Neural crest cell (in vitro differentiated cells): ENCODE results near the gene ADD3. TPM values are rescaled to one million over a fixed set of nuclear protein-coding genes. Genes with fewer than 3 reads are reported as not detected.
"Not testable (repeated sequence)": the region's sequence is repeated elsewhere in the genome, so short reads cannot be mapped to it uniquely, and the experiment has no call there.

Experiments
- DNase-seq: peaks from one replicate; pipeline ENCODE4 v3.0.0; 2021; ENCODE audit warnings: low read depth, mixed read lengths, low spot score
- H3K27ac Mint-ChIP-seq: one replicate; pipeline ENCODE4 v1.8.0; 2021; ENCODE audit warnings: mild to moderate bottlenecking, mixed read lengths; ENCODE audit not compliant: unreplicated experiment
- H3K27me3 Mint-ChIP-seq: 2 replicates; pipeline ENCODE4 v1.8.0; 2021; ENCODE audit warnings: low read depth, mild to moderate bottlenecking, mixed read lengths
- H3K36me3 Mint-ChIP-seq: 2 replicates; pipeline ENCODE4 v1.8.0; 2021; ENCODE audit warnings: low read depth, mild to moderate bottlenecking, mixed read lengths
- H3K4me1 Mint-ChIP-seq: 2 replicates; pipeline ENCODE4 v1.8.0; 2021; ENCODE audit warnings: mixed read lengths
- H3K4me3 Mint-ChIP-seq: one replicate; pipeline ENCODE4 v1.8.0; 2021; ENCODE audit warnings: mild to moderate bottlenecking, mixed read lengths
- H3K9me3 Mint-ChIP-seq: 2 replicates; pipeline ENCODE4 v1.8.0; 2021; ENCODE audit warnings: mixed read lengths
- CTCF ChIP-seq: fragments of 200-600 bp; sonication (generic); conservative IDR thresholded peaks from 2 replicates; pipeline ENCODE4 v1.5.0; 2021; ENCODE audit warnings: antibody characterized with exemption, mild to moderate bottlenecking
- total RNA-seq: library from RNA; stranded (reverse); gene quantifications from 2 replicates; pipeline ENCODE4 v1.2.1, GENCODE V29; 2021

The ADD3 gene
- total RNA-seq, 1 donor from 2014 or later = 50.2 TPM

DNA sequence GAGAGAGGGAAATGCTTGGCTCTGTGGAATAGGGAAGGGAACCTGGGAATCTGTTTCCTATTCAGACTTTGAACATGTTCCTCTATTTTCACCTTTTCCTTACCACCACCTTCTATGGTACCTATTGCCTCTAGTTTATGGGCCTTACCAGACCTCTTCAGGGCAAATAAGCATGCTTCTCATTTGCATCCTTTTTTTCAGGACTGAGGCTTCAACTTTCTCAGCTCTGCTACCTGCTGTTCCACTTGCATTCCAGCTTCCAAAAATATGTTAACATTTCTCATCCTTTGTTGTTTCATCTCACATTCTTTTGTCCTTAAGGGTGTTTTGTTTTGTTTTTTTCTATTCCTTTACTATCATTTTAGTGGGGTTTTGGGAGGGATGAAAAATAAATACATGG lies 121.7 kb downstream of the ADD3 start:
- no peaks in the 10 kb centered on the region for H3K4me1 Mint-ChIP-seq
- H3K9me3 Mint-ChIP-seq = no peaks in the 10 kb centered on the region
- no peak for TF ChIP-seq CTCF
- H3K36me3 Mint-ChIP-seq = peaks cover 10% of the 10 kb centered on the region
- H3K27me3 Mint-ChIP-seq = no peaks in the 10 kb centered on the region
- H3K27ac Mint-ChIP-seq = no peak overlapping the region
- H3K4me3 Mint-ChIP-seq = no peak overlapping the region
- no peak for DNase-seq

DNA sequence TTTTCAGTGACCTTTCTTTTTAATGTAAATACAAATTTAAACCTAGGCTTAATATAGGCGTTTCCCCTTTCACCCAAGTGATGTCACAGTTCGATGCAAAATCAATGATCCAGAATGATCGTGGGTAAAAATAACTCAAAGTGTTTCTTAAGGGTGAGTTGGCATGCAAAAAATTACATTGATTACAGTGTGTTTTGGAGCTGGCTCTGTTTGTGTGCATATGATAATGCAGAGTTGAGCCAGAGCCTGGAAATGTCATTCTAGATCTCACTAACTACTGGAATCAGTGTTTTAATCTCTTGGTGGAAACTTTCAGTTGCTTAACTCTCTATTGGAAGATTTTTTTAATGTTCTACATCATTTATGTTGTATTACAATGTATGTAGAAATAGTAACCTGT lies 127.1 kb downstream of the ADD3 start:
- Mint-ChIP-seq H3K27ac (no peak overlapping the region), H3K36me3 (peaks cover 4% of the 10 kb centered on the region), H3K27me3 (no peaks in the 10 kb centered on the region), H3K4me3 (no peak overlapping the region), H3K9me3 (no peaks in the 10 kb centered on the region), H3K4me1 (peaks cover 11% of the 10 kb centered on the region)
- no peak for TF ChIP-seq CTCF
- no peak for DNase-seq

- DNase-seq, H3K27ac Mint-ChIP-seq, H3K36me3 Mint-ChIP-seq, H3K27me3 Mint-ChIP-seq, H3K4me3 Mint-ChIP-seq, H3K9me3 Mint-ChIP-seq: not testable (repeated sequence)
- H3K4me1 Mint-ChIP-seq = peaks cover 11% of the 10 kb centered on the region
Observed at GRCh38 chr10:110135836-110136235, 128.1 kb downstream of the ADD3 start.

DNA sequence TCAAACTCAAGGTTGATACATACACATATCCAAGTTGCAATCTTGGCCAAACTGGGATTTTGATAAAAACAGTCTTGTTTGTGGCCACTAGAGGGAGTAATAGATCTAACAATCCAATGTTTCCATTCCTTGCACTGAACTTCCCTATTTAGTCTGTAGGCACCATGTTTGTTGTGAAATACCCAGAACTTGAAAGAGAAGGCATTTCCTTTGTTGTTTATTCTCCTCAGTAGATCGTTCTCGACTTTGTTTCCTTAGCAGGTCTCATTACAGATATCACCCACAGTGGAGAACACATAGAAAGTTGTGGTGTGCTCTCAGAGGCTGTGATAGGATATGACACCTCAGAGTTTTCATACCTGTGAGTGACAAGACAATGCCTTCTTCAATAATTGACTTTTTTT lies 129.4 kb downstream of the ADD3 start:
- Mint-ChIP-seq H3K9me3 (no peaks in the 10 kb centered on the region), H3K4me1 (peaks cover 11% of the 10 kb centered on the region), H3K36me3 (peaks cover 2% of the 10 kb centered on the region), H3K27ac (no peak overlapping the region), H3K27me3 (no peaks in the 10 kb centered on the region), H3K4me3 (no peak overlapping the region)
- DNase-seq = no peak
- TF ChIP-seq CTCF = peak; percentile 92

DNA sequence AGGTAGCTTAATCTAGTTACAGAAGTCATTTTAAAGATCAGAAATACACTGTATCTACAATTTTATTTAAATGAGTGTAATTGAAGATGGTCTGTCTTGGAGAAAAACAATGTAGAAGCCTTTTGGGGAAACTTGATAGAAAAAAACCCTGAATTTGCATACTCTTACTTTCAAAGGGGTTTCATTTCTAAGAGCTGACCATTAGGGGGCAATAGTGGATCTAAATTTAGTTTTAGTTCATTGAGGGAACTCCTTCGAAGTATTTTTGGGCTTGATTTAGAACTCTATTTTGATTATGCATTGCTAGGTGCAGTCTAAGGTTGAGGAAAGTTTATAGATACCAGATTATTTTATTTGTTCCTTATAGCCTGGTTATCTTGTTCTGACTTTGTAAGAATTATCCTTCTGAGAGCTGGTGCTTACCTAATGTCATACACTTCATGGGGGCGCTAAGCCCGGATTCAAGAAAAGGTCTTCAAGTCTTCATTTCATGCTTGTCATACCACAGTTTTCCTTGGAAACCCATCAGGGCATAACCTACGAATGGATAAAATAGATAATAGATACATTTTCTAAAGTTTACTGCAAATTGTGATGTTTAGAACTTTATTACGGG lies 130.5 kb downstream of the ADD3 start:
- Mint-ChIP-seq H3K4me3 (no peak overlapping the region), H3K4me1 (peaks cover 11% of the 10 kb centered on the region), H3K27me3 (no peaks in the 10 kb centered on the region), H3K27ac (no peak overlapping the region), H3K36me3 (no peaks in the 10 kb centered on the region), H3K9me3 (no peaks in the 10 kb centered on the region)
- DNase-seq = no peak
- TF ChIP-seq CTCF = peak; percentile 80

GRCh38 chr10:110141185-110141584 lies 133.4 kb downstream of the ADD3 start:
- Mint-ChIP-seq H3K36me3 (no peaks in the 10 kb centered on the region), H3K4me1 (peaks cover 11% of the 10 kb centered on the region), H3K4me3 (no peak overlapping the region), H3K9me3 (no peaks in the 10 kb centered on the region), H3K27ac (no peak overlapping the region), H3K27me3 (no peaks in the 10 kb centered on the region)
- no peak for TF ChIP-seq CTCF
- no peak for DNase-seq
